Inflammatory macrophage (primary cell): ENCODE measurements around the gene ACTR10.
"Not testable (repeated sequence)": the region's sequence is repeated elsewhere in the genome, so short reads cannot be mapped to it uniquely, and the experiment has no call there.

ENCODE experiments used
- DNase-seq, 2 donors: peaks; one replicate each; pipeline ENCODE4 v3.0.0-alpha.2; 2020 to 2022

The ACTR10 gene

DNA sequence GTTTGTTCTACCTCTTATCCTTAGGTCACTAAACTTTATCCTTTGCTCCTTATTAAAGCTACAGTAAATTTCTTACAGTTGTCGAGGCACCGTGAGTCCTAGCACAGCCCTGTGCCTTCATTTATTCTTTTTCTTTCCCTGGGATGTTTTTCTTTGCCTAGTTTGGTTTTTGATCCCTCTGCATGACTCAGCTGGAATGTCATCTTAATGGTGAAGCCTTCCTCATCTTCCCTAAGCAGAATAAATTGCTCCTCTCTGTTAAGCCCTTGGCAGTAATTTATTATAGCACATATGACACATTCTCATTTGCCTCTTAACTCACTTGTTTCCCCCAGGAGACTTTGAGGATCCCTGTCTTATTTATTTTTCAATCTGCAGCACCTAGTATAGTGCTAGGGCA, 16.6 kb downstream of the ACTR10 start:
- DNase-seq, result no peak

DNA sequence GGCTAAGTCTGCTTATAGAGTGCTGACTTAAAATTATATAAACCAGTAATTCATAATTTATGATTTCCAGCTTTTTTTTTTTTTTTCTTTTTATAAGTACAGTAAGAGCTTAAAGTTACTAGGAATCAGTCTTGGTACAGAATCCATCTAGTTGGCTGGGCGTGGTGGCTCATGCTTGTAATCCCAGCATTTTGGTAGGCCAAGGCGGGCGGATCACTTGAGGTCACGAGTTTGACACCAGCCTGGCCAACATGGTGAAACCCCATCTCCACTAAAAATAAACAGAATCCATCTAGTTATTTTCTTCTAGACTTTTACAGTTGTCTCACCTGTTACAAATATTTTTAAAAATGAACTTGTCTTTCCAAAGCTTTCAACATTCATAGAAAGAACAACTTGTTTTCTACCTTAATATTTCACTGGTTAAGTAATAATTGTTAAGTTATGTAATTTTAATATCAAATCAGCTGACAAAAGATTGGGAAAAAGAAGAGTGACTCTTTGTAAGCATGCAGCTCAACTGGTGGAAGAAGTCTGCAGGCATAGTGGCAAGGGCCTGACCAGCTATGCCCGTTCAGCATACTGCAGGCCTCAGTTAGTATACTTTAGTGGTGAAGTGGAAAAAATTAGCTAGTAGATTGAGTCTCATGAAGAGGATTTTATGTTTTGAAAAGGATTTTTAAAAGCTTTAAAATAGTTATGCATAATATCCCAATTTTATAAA, 27.3 kb downstream of the ACTR10 start:
- DNase-seq, result no peak

DNA sequence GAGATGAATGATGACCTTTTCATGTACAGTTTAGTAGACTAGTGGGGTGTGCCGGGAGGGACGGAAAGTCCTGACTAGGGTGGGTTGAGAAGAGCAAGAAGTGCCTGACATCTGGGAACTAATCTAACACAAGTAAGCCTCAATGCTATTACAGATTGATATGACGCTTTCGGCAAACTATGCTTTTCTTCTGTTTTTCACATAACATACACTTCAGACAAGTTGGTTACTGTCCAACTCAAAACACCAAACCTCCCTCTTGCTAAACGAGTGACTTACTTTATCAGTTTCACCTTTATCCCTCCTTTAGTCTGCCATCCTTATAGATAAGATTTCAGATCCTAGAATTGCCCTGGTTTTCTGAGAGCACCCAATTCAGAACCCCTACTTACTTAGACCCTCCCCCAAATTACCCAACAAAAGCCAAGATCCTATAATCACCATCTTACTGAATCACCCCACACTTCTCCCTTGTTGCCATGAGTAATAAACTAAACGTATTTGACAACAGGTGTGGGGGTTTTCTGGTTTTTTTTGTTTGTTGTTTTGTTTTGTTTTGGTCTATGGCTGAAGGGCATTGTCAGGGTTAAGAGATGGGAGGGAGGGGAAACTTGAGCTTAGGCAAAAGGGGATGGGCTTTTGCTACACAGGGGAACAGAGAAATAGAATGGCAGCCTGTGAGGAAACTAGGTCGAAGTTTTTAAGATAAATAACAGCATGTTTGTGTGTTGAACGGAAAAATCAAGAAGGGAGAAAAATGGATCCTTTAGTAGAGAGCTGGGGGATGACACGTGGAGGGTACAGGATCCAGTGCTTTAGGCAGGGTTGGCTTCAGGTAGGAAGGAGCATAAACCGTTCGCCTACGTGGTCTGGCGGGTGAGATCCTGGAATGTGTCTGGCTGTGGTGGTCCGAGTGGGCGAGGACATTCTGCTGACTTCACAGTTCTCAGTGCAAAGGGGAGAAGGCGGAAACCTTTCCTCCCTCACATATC, 38.6 kb downstream of the ACTR10 start:
- peak in 1 of 2 donors; percentile 15 for DNase-seq

- peak; percentile 82 to 87 for DNase-seq
Observed at GRCh38 chr14:58239244-58240195, 39.6 kb downstream of the ACTR10 start.

GRCh38 chr14:58243790-58244555, 44.0 kb downstream of the ACTR10 start:
- peak; percentile 44 to 61 for DNase-seq

DNA sequence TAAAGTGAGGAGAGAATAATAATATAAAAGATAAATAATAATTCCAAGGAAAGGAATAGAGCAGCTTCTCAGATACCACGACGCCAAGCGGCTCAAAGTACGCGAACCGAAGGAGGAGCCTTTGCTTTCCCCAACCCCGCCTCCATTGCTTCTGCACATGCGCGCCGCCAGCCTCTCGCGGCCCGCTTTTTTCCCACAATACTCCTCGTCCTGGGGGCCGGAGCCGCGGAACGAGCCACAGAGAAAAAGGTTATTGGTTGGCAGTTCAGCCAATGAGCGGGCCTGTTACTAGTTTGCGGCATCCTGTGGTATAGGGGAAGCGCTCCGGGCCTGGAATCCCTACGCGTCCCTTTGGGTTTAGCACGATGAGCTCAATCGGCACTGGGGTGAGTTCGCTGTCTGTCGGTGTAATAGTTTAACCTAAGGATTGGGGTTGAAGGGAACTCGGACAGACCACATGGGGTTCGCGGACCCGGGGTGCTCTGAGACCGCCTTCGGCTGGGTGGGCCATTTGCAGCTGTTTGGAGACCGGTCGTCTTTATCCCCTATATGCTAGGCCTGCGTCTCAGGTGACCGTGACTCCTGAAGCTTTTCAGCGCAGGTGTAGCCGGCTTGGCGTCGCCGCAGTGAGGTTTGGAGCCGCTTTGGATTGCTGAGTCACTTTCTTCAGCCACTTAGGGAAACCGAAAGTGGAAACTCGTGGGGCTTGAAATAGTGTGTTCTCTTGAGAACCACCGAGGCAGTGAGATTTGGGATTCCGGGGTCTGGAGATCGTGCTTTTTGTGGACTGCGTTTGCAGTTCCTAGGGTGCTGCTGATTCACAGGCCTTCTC, 44.8 kb downstream of the ACTR10 start, which contains the start of gene PSMA3:
PSMA3 (plus strand) TSS at position 288 of the 832 bp plus-strand sequence; CDS start at position 366, 78 bp downstream.
- peak; percentile 98 to 99 for DNase-seq

DNA sequence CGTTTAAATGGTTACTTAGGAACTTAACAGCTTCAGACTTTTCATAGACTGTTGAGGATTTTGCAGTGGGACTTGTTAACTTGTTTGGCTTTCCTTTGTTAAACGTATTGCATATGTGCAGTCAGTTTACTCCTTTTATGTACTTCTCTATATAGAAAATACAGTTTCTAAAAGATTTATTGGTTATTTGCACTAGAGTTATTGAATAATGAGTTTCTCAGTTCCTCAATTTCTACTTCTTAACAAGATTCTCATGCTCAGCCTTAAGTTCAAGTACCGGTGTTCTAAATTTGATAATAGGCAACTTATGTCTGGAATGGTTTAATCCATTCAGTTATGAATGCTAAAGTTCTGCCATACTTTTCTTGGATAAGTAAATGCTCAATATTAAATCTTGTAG, 45.6 kb downstream of the ACTR10 start:
- DNase-seq, result no peak

- DNase-seq, result no peak
Observed at GRCh38 chr14:58249611-58250010, 49.7 kb downstream of the ACTR10 start.

- DNase-seq, result no peak
Observed at GRCh38 chr14:58258156-58258555, 58.2 kb downstream of the ACTR10 start.

GRCh38 chr14:58262005-58262404, 62.1 kb downstream of the ACTR10 start:
- not testable (repeated sequence) for DNase-seq

DNA sequence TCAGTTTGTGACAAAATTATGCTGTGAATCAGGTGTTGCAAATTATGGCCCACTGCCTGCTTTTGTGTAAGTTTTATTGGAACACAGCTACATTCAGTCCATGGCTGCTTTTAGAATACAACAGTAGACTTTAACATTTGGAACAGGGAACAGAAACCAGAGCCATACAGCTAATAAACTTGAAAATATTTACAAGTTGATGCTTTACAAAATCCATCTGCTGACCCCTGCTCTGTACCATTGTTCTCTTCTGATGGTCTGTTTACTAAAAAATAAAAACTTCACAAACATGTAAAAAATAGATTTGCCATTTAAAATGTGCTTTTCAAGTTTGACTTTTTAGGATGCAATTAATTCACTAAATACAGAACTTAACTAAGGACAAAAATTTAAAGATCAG, 65.5 kb downstream of the ACTR10 start:
- DNase-seq, result no peak

GRCh38 chr14:58270628-58271027, 70.7 kb downstream of the ACTR10 start:
- no peak for DNase-seq

- DNase-seq, result no peak
Observed at GRCh38 chr14:58272588-58273372, 72.8 kb downstream of the ACTR10 start.

GRCh38 chr14:58274881-58275280, 74.9 kb downstream of the ACTR10 start:
- DNase-seq, result no peak

DNA sequence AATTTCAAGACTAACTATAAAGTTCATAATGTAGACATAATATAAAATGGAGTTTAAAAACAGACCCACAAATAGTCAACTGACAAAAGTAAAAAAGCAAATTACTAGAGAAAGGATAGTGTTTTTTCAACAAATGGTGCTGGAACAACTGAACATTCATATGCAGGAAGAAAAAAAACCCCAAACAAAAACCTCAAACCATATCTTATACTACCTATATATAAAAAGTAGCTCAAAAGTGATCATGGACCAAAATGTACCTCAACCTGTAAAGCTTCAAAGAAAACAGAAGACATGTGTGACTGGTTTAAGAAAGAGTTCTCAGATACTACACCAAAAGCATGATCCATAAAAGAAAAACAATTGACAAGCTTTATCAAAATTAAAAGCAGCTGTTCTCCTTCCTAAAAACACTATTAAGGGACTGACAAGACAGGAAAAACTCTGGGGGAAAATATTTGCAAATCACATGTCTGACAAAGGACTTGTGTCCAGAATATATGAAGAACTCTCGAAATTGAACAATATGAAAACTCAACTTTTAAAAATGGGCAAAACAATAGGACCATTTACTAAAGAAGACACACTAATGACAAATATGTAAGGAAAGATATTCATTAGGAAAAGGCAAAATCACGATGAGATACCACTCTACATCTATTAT, 75.7 kb downstream of the ACTR10 start:
- no peak for DNase-seq

GRCh38 chr14:58276208-58276607, 76.3 kb downstream of the ACTR10 start:
- DNase-seq, result no peak

GRCh38 chr14:58278177-58278576, 78.2 kb downstream of the ACTR10 start:
- DNase-seq, result no peak

DNA sequence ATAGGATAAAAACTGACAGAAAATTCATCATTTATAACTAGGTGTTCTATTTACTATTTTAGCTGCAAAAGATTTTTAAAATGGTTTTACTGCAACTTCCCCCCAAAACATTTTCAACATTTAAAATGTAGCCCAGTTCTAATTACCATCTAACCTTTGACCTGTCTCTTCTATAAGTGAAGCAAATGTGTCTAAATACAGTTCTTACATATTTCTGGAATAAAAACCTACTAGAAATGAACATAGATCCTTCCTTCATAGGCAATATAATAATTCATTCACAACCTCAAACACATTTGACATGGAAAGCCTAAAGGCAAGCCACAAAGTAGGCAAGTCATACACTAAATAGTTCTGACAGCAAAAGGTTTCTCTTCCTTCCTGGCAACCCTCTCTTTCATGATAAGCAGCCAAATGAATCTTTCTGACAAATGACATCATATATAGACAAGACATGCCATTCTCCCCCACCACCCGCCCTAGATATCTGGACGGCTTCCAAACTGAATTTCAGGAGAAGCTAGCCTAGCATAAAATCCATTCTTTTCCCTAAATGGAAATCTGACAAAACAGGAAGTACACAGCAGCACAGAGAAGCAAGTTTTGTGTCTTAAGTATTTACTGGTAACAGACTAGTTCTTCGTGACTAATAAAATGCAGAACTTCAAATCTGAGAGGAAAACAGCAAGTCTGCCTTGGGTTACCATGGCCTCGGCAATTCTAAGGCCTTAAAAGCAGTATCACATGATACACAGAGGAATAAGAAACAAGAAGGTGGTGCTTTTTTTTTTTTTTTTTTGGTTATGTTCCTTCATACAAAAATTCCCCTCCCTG, 81.2 kb downstream of the ACTR10 start:
- peak; percentile 92 to 95 for DNase-seq
